K562 (cell line): ENCODE data around the gene CSTPP1. TPM values are rescaled to one million over a fixed set of nuclear protein-coding genes. Genes with fewer than 3 reads are reported as not detected.

Source experiments
- ATAC-seq: fragments of 200-7000 bp; cut with Tn5 transposase; 3 replicates; pipeline ENCODE4 v1.9.1; 2020; ENCODE audit warnings: moderate library complexity
- BruUV-seq: library from RNA; stranded (reverse); fragments of 400-500 nt; replicated peaks from 2 replicates; lab custom pipeline; 2021; lab: Mats Ljungman, UMichigan
- CTCF ChIA-PET: fragments of 300-600 bp; formaldehyde crosslinking; extraction: SDS; loops from one replicate; lab custom pipeline; 2021; ENCODE audit warnings: low intra/inter-chr PET ratio; lab: Yijun Ruan, JAX
- POLR2A ChIA-PET: fragments of 300-600, 350-650 bp; sonication (Branson Sonifier 250); formaldehyde crosslinking; extraction: SDS; loops from one replicate; lab custom pipeline; 2021; ENCODE audit warnings: antibody characterized with exemption, inconsistent platforms; lab: Yijun Ruan, JAX
- DNase-seq, 4 experiments: peaks; one replicate each; pipeline versions ENCODE4 v3.0.0 to v3.0.0-alpha.2; 2011 to 2018; ENCODE audit warnings: low spot score in 3 of 4, mixed read lengths in 3 of 4; ENCODE audit errors: extremely low read depth in 1 of 4
- FAIRE-seq: peaks from 2 replicates; lab custom pipeline; 2011; peaks lifted over from hg19 to GRCh38; lab: Jason Lieb, UNC
- H2AFZ ChIP-seq: 2 replicates; pipeline ENCODE4 v1.6.0; 2011; ENCODE audit warnings: low read depth, low read length, control low read depth, inconsistent platforms
- H3K27ac ChIP-seq: fragments of 200-600 bp; 3 replicates; pipeline ENCODE4 v1.8.0; 2011; ENCODE audit warnings: low read depth, mild to moderate bottlenecking, control low read depth, inconsistent platforms, low read length, moderate library complexity, mixed read lengths; ENCODE audit errors: extremely low read depth
- H3K27me3 ChIP-seq, 2 experiments: fragments of 300-600 bp in 1 of 2; 2 replicates in 1 of 2; 3 replicates in 1 of 2; pipeline versions ENCODE4 v1.6.0 to v1.8.0; 2011; ENCODE audit warnings: inconsistent platforms in 2 of 2, low read length in 2 of 2, mild to moderate bottlenecking in 1 of 2, mixed read lengths in 1 of 2, moderate library complexity in 1 of 2; ENCODE audit not compliant: control insufficient read depth in 2 of 2, insufficient read depth in 2 of 2
- H3K36me3 ChIP-seq: fragments of 300-600 bp; 3 replicates; pipeline ENCODE4 v1.8.0; 2011; ENCODE audit warnings: mild to moderate bottlenecking, low read length, inconsistent platforms; ENCODE audit not compliant: control insufficient read depth, insufficient read depth
- H3K4me1 ChIP-seq, 2 experiments: fragments of 200-600 bp in 1 of 2; replicated peaks in 1 of 2; 2 replicates in 1 of 2; 3 replicates in 1 of 2; pipeline versions ENCODE4 v1.5.1 to v1.8.0; 2011; ENCODE audit warnings: inconsistent platforms in 2 of 2, low read length in 2 of 2, mild to moderate bottlenecking in 1 of 2, mixed read lengths in 1 of 2, moderate library complexity in 1 of 2; ENCODE audit not compliant: control insufficient read depth in 2 of 2, insufficient read depth in 2 of 2
- H3K4me2 ChIP-seq: 2 replicates; pipeline ENCODE4 v1.6.1; 2011; ENCODE audit warnings: low read length, control low read depth, inconsistent platforms, mixed read lengths; ENCODE audit not compliant: insufficient read depth
- H3K4me3 ChIP-seq: fragments of 200-600 bp; sonication (generic), shearing (Covaris generic); 2 replicates; pipeline ENCODE4 v1.5.1; 2016; ENCODE audit warnings: control low read depth, inconsistent platforms
- H3K79me2 ChIP-seq: fragments of 200-600 bp; 3 replicates; pipeline ENCODE4 v1.8.0; 2011; ENCODE audit warnings: low read length, inconsistent platforms; ENCODE audit not compliant: control insufficient read depth, insufficient read depth
- H3K9ac ChIP-seq, 2 experiments: 2 replicates each; pipeline versions ENCODE4 v1.6.0 to v1.6.1; 2011; ENCODE audit warnings: low read depth in 2 of 2, low read length in 2 of 2, control low read depth in 1 of 2, inconsistent platforms in 1 of 2, mild to moderate bottlenecking in 1 of 2, mixed read lengths in 1 of 2; ENCODE audit not compliant: insufficient read depth in 1 of 2
- H3K9me1 ChIP-seq: one replicate; pipeline ENCODE4 v1.6.0; 2011; ENCODE audit warnings: inconsistent platforms, mild to moderate bottlenecking, low read length, moderate library complexity; ENCODE audit not compliant: control insufficient read depth, insufficient read depth
- H3K9me3 ChIP-seq: replicated peaks from 2 replicates; pipeline ENCODE4 v1.5.1; 2011; ENCODE audit warnings: low read depth, low read length, inconsistent platforms; ENCODE audit not compliant: control insufficient read depth, insufficient read depth
- H4K20me1 ChIP-seq: replicated peaks from 2 replicates; pipeline ENCODE4 v1.6.1; 2011; ENCODE audit warnings: low read length, inconsistent platforms, mixed read lengths; ENCODE audit not compliant: control insufficient read depth, insufficient read depth
- DPF2 ChIP-seq: fragments of 450-650 bp; IDR thresholded peaks from 2 replicates; pipeline ENCODE4 v1.6.1; 2016
- KDM1A ChIP-seq, 2 experiments: fragments of 450-650 bp; IDR thresholded peaks; 2 replicates each; pipeline ENCODE4 v1.6.1; 2016; ENCODE audit warnings: mild to moderate bottlenecking in 2 of 2
- MYNN ChIP-seq, 2 experiments: sonication (generic); formaldehyde crosslinking in 1 of 2; IDR thresholded peaks; 2 replicates each; pipeline versions ENCODE4 v1.5.0 to v1.6.1; 2016 to 2020; ENCODE audit warnings: antibody characterized with exemption in 1 of 2, missing genetic modification reagents in 1 of 2
- NONO ChIP-seq, 2 experiments: fragments of 200-400 bp in 1 of 2; fragments of 450-650 bp in 1 of 2; formaldehyde crosslinking in 1 of 2; IDR thresholded peaks; 2 replicates each; pipeline ENCODE4 v1.6.1; 2017; ENCODE audit warnings: low read depth in 2 of 2, mild to moderate bottlenecking in 2 of 2, moderate library complexity in 2 of 2, low read length in 1 of 2
- POLR2A ChIP-seq: fragments of 450-650 bp; conservative IDR thresholded peaks from 2 replicates; pipeline ENCODE4 v1.6.1; 2016
- POLR2AphosphoS5 ChIP-seq: IDR thresholded peaks from 2 replicates; pipeline ENCODE4 v1.6.1; 2011; ENCODE audit warnings: mild to moderate bottlenecking, low read depth, low read length, moderate library complexity; ENCODE audit not compliant: control insufficient read depth, insufficient read depth
- TCF7L2 ChIP-seq: fragments of 150-350 bp; IDR thresholded peaks from 2 replicates; pipeline ENCODE4 v1.6.1; 2016; ENCODE audit warnings: low read depth, mild to moderate bottlenecking, low read length, moderate library complexity
- ZBED1 ChIP-seq: IDR thresholded peaks from 2 replicates; pipeline ENCODE4 v1.6.1; 2014
- ZNF384 ChIP-seq: IDR thresholded peaks from 2 replicates; pipeline ENCODE4 v1.6.1; 2012; ENCODE audit warnings: low read depth, low read length, improper control_type of control experiment
- ZNF57 ChIP-seq: fragments of 450-650 bp; formaldehyde crosslinking; IDR thresholded peaks from 2 replicates; pipeline ENCODE4 v1.4.0; 2020; ENCODE audit warnings: mild to moderate bottlenecking, moderate library complexity
- ZNF695 ChIP-seq: fragments of 450-650 bp; formaldehyde crosslinking; IDR thresholded peaks from 2 replicates; pipeline ENCODE4 v1.4.0; 2020; ENCODE audit warnings: mild to moderate bottlenecking, moderate library complexity
- ZNF79 ChIP-seq: fragments of 250-450 bp; sonication (Bioruptor Pico); IDR thresholded peaks from 2 replicates; pipeline ENCODE4 v1.4.0; 2020; ENCODE audit warnings: low read depth, mild to moderate bottlenecking, moderate library complexity
- WGBS: fragments of 100-300 bp; shearing (Covaris generic); methylation state at CpG from one replicate; pipeline ENCODE4 v1.1.6; 2016; ENCODE audit warnings: low coverage, mixed read lengths; ENCODE audit not compliant: insufficient coverage; ENCODE audit errors: missing lambda C conversion rate; 5-methylcytosine and 5-hydroxymethylcytosine counted together
- in situ Hi-C: fragments of 300-500 bp; cut with MboI; formaldehyde crosslinking; loops from 4 replicates; pipeline ENCODE4 v1.15.0; 2018; ENCODE audit warnings: inconsistent platforms, mixed read lengths
- intact Hi-C: fragments of 100-400 bp; cut with micrococcal nuclease; formaldehyde crosslinking; loops from 2 replicates; pipeline ENCODE4 v1.14.2; 2022
- polyA plus RNA-seq, 8 experiments: library from polyadenylated mRNA; depleted of rRNA in 4 of 8; stranded (reverse) in 5 of 8; unstranded in 3 of 8; fragments of >200 nt; fragmentation: Nextera tagmentation in 2 of 8; fragmentation: Illumina TruSeq in 1 of 8; extraction: Ambion mirVana in 2 of 8; extraction: Trizol in 1 of 8; gene quantifications; 2 replicates each; pipeline versions ENCODE4 v1.2.1 to v1.2.3, GENCODE V29; 2011 to 2014; ENCODE audit warnings: inconsistent platforms in 1 of 8, missing spikeins in 1 of 8
- total RNA-seq, 7 experiments: library from RNA; depleted of rRNA in 6 of 7; stranded (reverse); fragments of >200 nt in 6 of 7; fragmentation: Illumina TruSeq in 2 of 7; extraction: Trizol in 2 of 7; gene quantifications; 2 replicates each; pipeline versions ENCODE4 v1.2.1 to v1.2.3, GENCODE V29; 2011 to 2021; ENCODE audit warnings: low replicate concordance in 1 of 7

The CSTPP1 gene
- total and polyA plus RNA-seq, 9 of the 15 experiments (the other 6 are each of a cell fraction or from before 2014, with no cell fraction given): 6.5 to 17.8 (median 9.2) TPM

DNA sequence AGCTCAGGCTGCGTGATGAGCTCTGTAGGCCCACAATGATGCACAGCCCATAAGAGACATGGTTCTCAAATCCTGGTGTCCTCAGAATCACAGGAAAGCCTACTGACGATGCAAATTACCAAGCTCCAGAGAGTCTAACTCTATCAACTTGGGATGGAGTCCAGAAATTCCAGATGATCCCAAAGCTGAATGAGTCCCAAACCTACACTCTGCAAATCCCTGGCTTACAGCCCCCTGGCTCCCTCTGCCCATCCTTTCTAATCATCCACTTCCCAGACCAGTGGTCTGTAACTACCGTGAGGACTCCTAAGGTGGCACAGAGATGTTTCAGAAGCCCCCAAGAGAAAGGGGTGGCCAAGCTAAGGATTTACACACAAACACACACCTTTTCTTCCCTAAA lies 226.6 kb downstream of the CSTPP1 start:
- H2AFZ ChIP-seq: no peak overlapping the region
- peaks cover 0 to 16% of the 10 kb centered on the region in 2 experiments; a peak in 2 of 5 replicates for H3K4me1 ChIP-seq
- H3K36me3 ChIP-seq: peaks cover 52% of the 10 kb centered on the region
- no peak for DNase-seq
- 62% methylated on average over 3 of the region's 3 CpGs for WGBS
- CTCF ChIA-PET: interaction anchor here (0.6 kb wide), 1 partner anchor 336 kb away, joined by 3 read pairs; no protein-coding TSS in a partner anchor
- BruUV-seq: no TSS peak
- no peak overlapping the region for H3K4me2 ChIP-seq
- no peak; the same call in 1 of the 3 replicates for ATAC-seq
- TF ChIP-seq TCF7L2 (no peak), ZNF79 (no peak), ZNF384 (0 out of 2 replicates have a peak, but pooled peaks have one; percentile 11), ZBED1 (no peak), MYNN (IDR thresholded peaks at IDR 0.05) (peak; percentile 60), MYNN (CRISPR knock-in tag; IDR thresholded peaks at IDR 0.05) (no peak), KDM1A (IDR thresholded peaks at IDR 0.05) (no peak), ZNF695 (CRISPR knock-in tag) (no peak), NONO (IDR thresholded peaks at IDR 0.05; ENCODE audit: low read depth in 2 of 2, low read length in 1 of 2) (no peak), ZNF57 (CRISPR knock-in tag) (no peak), DPF2 (no peak), POLR2A (peak; percentile 22; the same call in 1 of the 2 replicates), POLR2AphosphoS5 (peak; percentile 32; the same call in 1 of the 2 replicates)
- H3K27me3 ChIP-seq: no peaks in the 10 kb centered on the region
- no peak overlapping the region for H3K9ac ChIP-seq
- no peak overlapping the region for H3K27ac ChIP-seq
- no peaks in the 10 kb centered on the region for H3K9me3 ChIP-seq
- no peak overlapping the region for H3K4me3 ChIP-seq
- H4K20me1 ChIP-seq: peaks cover 17% of the 10 kb centered on the region
- POLR2A ChIA-PET: interaction anchor here (0.6 to 3.1 kb wide), 8 partner anchors 9 to 250 kb away, joined by 3 to 29 read pairs (median 4); no protein-coding TSS in a partner anchor
- in situ Hi-C loops (loop anchor here (5.0 kb wide), 1 partner anchor 276 kb away; no protein-coding TSS in a partner anchor), intact Hi-C loops (no loop called here)
- H3K79me2 ChIP-seq: no peaks in the 10 kb centered on the region
- peaks cover 2% of the 10 kb centered on the region for H3K9me1 ChIP-seq
- FAIRE-seq: no peak
